SK-N-MC (cell line): Measurements from ENCODE around the gene NHLH2.

ENCODE experiments used
- EZH2 ChIP-seq: fragments of 200-600 bp; sonication (generic); IDR thresholded peaks from one replicate; pipeline ENCODE4 v1.6.1; 2017; ENCODE audit warnings: antibody characterized with exemption
- FOXP2 ChIP-seq: optimal IDR thresholded peaks from 2 replicates; pipeline ENCODE3; 2011; ENCODE audit warnings: mild to moderate bottlenecking, moderate library complexity; ENCODE audit not compliant: insufficient read depth; ENCODE audit errors: extremely low read length, control extremely low read depth
- POLR2AphosphoS5 ChIP-seq: IDR thresholded peaks from 2 replicates; pipeline ENCODE4 v1.6.1; 2012; ENCODE audit warnings: mild to moderate bottlenecking, low read depth, low read length, borderline replicate concordance

GRCh38 chr1:115862403-115862802 is 21.5 kb upstream of the NHLH2 start:
- no peak for TF ChIP-seq POLR2AphosphoS5
- no peak for TF ChIP-seq EZH2
- no peak for TF ChIP-seq FOXP2
